ENCODE data around the gene ANKRD63.

ANKRD63 gene, protein sequence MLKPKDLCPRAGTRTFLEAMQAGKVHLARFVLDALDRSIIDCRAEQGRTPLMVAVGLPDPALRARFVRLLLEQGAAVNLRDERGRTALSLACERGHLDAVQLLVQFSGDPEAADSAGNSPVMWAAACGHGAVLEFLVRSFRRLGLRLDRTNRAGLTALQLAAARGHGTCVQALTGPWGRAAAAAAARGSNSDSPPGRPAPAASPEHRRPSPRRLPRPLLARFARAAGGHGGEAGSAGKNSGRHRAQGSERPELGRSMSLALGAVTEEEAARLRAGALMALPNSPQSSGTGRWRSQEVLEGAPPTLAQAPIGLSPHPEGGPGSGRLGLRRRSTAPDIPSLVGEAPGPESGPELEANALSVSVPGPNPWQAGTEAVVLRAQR

DNA sequence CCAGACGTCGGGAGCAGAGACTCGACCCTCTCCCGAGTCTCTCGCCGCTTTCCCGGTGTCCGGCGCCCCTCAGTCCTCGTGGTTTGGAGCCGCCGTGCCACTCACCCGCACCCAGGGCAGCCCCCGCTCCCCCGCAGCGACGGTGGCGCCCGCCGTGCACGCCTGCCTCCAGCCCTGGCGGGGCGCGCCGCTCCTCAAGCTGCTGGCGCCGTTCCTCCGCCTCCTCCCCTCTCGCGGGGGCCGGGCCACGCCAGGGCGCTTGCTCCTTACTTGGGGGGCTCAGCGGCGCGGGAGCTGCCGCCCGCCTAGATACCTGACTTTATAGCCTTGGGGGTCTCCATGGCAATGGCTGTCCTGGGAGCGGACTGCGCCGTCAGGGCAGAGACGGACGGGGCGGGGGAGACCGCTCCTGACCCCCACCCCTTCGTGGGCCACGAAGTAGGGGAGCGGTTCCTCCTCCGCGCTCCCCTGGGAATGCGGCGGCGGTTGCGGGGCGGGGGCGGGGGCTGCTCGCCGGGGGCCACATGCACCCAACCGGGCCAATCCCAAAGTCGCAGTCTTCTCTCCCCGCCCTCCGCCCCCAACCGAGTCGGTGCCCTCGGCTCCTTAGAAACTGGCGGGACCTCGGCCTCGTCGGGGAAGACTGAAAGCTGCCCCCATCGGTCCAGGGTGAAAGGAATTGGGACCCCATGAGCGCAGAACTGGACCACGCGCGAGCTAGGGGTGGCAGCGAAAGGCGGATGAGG lies at the start of gene ANKRD63:
Gene ANKRD63 (minus strand): TSS at position 196 of the 746 bp plus-strand sequence. CDS start 478 bp downstream, outside the sequence.
- in situ Hi-C loops (cut with MboI; ENCODE audit: low sequenced_read_pairs): no loop called here

DNA sequence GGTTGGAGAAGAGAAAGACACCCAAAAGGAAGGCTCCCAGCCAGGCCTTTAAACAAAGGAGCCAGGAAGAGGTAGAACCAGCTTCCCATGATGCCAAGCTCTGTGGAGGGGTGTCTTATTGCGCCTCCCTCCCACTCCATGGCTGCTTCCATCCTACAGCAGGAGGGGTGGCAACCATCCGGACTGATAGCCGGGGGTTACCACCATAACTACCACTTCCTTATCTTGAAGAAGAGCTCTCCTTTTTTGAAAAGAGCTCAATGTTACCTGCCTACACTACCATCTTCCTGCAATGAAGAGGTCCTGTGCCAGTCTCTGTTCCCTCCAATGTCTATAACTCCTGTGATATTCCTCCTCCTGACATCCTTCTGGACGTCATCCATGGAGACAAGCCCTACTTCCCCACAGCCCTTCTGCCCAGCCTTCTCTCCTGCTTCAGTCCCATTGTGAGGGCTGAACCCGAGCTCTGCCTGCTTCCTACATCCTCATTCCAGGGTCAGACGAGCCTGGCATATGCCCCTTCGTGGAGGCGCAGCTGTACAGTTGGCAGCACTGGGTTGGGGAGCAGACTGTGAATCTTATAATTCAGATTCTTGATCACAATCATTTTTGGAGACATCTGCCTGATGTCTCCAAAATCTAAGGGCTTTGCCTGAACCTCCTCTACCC lies 49.4 kb upstream of the ANKRD63 start:
- in situ Hi-C loops (cut with MboI; ENCODE audit: low sequenced_read_pairs): no loop called here

DNA sequence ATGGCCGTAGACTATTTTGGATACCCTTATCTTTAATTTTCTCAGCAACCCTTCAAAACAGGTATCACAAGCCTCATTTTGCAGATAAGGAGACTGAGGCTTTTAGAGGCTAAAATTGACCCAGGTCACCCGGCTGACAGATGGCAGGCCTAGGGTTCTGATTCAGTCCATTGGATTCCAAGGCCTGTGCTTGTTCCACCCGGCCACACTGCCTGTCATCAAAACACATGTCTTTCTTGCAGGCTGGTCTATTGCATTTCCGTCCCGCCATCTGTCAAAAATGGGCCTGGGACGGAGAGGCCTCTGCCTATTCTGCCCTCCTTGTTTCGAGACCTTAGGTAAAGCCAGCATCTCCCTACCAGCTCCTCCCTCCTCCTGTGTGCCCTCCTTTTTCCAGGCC lies 48.8 kb upstream of the ANKRD63 start:
- in situ Hi-C loops (cut with MboI; ENCODE audit: low sequenced_read_pairs): no loop called here

DNA sequence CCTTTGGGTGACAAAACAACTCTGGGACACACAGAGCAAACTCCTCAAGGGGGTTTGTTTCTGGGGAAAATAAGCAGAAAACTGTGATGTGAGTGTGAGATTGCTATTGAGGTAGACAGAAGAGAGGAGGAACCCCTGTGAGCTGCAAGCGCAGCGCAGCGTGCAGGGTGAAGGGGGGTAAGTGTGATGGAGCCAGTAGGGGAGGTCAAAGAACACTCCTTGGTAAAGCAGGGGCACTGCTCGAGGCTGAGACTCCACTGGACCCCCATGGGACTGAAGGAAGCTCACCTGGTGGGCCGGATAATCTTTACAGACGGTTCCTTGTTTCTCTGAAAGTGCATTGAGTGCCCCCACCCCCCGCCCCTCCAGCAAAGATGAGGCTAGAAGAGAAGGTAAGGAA lies 48.2 kb upstream of the ANKRD63 start:
- in situ Hi-C loops (cut with MboI; ENCODE audit: low sequenced_read_pairs): no loop called here

DNA sequence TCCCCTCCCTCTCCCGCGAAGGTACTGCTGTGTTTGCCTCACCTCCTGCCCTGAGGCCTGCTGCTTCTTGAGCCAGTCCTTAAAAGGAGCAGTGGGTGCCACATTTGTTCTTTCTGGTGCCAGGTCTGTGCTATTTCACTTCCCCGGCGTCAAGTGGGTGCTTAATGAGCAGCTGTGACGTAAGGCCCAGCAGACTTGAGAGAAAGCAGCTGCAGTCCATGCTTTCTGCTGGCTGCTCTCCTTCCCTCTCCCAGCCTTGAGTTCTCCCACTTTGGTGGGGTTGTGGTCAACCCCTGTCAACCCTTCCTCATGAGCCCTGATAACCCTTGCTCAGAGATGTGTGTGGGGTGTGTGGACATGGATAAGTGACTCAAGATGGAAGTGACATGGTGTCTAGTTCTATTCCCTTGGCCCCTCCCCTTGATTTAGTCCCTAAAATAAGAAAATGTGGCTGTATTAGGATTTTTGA lies 47.5 kb upstream of the ANKRD63 start:
- in situ Hi-C loops (cut with MboI; ENCODE audit: low sequenced_read_pairs): no loop called here

DNA sequence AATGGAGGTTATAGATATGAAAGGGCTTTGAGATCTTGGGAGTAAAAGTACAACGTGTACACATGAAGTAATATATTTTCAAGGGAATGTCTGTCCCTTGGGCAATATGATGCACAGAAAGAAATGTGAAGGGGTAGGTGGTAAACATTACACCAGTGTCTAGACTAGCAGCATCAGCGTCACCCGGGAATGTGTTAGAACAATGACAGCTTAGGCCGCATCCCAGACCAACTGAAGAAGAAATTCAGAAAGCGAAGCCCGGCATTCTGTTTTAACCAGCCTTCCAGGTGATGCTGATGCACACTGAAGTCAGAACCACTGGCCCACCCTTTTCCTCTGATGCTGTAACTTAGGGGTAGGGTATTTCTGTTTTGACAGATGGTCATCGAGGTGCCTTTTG lies 46.9 kb upstream of the ANKRD63 start:
- in situ Hi-C loops (cut with MboI; ENCODE audit: low sequenced_read_pairs): no loop called here

DNA sequence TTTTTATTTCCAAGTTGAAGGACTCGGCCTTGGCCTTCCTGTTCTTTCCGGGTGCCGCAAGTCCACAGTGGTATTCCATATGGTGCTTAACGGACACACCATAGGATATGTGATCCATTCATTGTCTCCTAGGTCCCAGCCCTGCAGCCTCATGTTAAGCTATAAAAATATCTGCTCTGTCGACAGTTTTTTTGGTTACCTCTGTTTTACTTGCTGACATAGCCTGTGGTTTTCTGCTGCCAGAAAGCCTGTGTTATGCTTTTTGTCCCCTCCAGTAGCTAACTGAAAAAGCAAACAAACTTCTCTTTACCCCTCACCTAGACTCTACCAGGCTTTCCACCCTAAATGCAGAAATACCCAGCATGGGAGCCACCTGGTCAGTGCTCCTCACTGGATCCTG lies 45.9 kb upstream of the ANKRD63 start:
- in situ Hi-C loops (cut with MboI; ENCODE audit: low sequenced_read_pairs): no loop called here

DNA sequence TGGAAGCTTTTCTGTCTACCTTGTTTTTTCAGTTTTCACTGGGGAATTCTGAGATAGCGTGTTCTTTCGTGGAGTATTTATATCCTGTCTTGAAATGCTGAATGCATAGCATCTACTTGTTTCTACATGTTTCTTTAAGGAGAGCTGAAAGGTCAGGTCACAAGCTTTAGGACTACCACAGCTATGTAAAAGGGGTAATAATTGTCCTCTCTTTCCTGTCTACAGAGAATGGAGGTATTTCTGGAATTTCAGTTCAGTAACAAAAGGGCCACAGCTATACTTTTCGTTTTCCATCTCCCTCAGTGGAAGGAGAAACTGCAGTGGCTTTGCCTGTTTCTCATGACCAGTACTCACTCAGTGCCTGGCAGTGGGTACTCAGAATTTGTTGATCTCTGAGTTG lies 45.3 kb upstream of the ANKRD63 start:
- in situ Hi-C loops (cut with MboI; ENCODE audit: low sequenced_read_pairs): no loop called here

DNA sequence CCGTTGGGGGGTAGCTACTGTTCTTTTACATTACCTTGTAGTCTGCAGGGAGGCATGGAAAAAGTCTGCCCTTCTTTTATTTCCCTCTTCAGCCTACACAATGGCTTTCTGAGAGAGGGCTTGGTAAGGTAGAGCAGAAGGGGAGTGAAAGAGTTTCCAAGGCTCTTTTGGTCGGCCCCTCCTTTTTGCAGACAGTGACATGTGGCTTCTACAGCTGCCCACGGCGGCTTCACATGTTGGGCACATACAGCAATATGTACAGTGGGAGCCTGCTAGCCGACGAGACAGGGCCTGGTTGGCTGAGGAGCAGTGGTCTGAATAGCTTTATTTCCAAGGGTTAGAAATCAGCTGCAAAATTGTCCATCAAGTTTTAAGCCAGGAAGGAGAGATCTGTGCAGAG lies 44.6 kb upstream of the ANKRD63 start:
- in situ Hi-C loops (cut with MboI; ENCODE audit: low sequenced_read_pairs): no loop called here

DNA sequence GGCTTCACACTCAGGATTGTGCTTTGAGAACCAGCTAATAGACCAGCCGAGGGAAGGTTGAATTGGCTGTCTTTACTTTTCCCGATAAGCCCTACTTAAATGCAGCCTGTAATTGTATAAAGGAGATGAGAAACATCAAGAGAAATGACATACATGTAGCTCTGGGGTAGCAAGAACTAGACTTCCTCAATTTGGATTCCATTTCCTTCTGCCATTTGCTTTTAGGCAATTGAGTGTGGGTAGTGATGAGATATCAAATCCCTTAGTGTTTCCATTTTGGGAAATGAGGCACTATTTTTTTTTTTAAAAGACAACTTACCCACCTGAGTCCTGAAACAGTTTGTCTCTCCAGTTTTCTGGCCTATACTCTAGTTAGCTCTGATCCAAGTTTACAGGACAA lies 42.8 kb upstream of the ANKRD63 start:
- in situ Hi-C loops (cut with MboI; ENCODE audit: low sequenced_read_pairs): no loop called here

DNA sequence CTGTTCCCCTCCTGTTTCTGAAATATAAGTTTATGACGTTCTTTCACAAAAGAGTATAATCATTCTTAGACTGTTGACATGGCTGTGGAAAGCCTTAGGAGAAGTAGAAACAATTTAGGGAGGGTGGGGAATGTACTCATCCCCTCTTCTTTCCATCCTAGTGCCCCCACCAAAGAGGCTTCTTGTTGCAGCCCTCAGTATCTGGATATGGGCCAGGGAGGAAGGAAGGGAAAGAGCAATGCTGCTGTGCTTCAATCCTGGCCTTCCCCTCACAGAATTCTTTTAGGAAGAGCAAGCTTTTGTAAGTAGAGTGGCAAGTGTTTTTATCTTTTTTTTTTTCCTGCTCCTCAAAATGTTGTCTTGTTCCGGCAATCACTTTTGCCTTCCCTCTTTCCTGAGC lies 42.3 kb upstream of the ANKRD63 start:
- in situ Hi-C loops (cut with MboI; ENCODE audit: low sequenced_read_pairs): no loop called here

DNA sequence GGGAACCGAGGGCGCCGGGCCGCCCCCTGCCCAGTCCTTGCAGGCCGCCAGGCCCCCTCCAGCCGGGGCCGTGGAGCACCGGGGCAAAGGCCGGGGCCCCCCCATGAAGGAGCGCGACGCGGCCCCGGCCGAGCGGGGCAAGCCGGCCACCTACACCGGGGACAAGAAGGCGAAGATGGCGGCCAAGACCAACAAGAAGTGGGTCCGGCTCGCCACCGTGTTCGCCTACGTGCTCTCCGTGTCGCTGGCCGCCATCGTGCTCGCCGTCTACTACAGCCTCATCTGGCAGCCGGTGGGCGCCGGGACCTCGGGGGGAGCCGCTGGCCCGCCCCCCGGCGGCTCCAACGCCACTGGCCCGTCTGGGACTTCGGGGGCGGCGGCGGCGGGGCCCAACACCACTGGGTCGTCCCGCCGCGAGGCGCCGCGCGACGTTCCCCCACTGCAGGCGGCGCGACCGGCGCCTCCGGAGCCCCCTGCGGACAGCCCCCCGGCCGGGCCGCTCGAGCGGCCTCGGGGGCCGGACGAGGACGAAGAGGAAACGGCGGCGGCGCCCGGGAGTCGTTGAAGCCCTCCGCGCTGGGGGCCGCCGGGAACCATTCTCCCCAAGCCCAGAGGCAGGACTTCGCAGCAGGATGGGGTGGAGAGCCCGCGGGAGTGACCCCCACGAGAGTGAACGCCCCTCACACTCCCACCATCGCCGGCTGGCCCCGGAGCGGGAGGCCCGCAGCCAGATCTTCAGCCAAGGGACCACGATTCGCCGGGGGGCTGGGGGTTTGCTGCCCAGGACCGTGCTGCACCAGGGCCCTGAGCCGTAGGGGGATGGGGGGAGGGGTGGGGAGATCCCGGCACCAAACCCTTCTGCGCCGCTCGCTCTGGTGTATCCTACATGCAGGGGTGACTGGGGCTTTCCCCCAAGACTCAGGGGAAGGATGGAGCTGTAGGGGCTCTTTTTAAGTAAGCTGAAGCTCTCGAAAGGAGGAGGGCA lies 41.4 kb upstream of the ANKRD63 start:
- in situ Hi-C loops (cut with MboI; ENCODE audit: low sequenced_read_pairs): no loop called here

DNA sequence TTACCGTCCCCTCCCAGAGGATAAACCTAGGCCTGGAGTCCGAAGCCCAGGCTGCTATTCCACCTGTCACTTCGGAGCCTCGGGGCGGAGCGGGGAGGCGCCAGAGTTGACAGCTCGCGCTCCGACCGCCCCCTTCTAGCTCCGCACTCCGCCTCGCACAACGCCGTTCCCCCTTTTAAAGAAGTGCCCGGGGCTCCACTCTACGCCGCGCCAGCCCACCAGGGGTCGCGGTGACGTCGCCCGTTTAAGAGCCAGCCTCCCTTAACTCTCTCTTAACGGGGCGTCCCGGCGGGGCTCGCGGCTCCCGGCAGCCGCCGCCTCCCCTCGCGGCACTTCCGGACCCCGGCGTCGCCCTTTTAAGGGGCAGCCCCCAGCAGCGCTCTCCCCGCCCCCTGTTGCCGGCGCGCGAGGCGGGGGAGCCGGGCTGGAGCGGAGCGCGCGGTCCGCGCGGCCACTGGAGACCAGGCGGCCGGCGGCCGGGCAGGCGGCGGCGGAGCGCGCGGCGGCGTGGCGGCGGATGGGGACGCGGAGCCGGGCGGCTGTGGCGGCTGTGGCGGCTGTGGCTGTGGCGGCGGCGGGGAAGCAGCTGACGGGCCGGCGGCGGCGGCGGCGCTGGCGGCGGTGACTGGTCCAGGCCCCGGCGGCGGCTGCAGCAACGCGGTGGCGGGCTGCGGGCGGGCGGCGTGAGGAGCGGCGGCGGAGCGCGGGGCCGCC lies 40.5 kb upstream of the ANKRD63 start, which contains the start of gene INAFM2:
Gene INAFM2 (plus strand): TSS at position 454 of the 714 bp plus-strand sequence. CDS start 364 bp downstream, outside the sequence.
- in situ Hi-C loops (cut with MboI; ENCODE audit: low sequenced_read_pairs): no loop called here

DNA sequence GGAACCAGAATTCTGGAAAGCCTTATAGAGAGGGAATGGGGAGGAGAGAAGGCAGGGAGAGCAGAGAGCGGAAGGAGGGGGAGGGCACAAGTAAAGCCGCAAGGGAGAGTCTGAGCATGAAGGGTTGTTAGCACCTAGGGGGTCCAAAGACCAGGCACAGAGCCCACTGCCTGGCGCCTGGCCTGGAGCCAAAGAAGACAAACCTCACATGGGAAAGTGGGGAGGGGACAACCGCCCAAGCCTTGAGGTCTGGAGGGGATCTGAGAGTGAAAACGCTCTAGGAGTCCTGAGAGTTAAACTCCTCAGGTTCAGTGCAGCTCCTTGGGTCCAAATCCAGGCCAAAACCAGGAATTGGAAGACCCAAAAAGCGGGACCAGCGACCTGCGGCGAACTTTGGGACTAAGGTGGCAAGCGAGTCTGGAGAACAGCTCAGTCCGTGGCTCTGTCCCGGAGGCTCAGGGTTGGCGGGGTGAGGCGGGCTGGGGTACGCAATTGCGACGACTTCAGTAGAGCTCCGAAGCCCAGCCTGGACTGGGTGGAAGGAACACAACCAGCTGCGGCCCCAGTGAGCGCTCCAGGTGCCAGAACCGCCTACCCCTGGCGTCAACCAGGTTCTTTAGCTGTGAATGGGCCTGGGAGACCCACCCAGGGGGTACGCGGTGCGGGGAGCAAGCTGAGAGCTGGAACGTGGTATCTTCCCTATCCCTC lies 39.8 kb upstream of the ANKRD63 start:
- in situ Hi-C loops (cut with MboI; ENCODE audit: low sequenced_read_pairs): no loop called here

DNA sequence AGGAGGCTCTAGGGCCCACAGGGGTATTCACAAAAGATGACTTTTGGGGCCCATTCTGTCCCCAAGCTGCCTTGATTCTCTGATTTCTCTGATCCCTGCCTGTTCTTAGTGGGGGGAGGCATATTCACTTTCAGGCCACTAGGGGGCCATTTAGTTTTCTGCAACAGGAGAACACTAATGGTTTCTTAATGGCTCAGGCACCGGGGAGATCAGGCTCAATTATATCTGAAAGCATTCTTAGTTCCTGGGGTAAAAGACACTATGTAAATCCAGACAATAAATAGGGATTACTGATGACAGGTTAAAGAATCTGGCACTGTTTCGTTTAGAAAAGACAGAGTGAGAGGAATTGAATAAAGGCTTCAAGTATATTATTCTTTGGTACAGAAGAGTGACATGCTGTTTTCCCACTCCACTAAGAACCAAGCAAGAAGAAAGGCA lies 38.1 kb upstream of the ANKRD63 start:
- in situ Hi-C loops (cut with MboI; ENCODE audit: low sequenced_read_pairs): no loop called here

DNA sequence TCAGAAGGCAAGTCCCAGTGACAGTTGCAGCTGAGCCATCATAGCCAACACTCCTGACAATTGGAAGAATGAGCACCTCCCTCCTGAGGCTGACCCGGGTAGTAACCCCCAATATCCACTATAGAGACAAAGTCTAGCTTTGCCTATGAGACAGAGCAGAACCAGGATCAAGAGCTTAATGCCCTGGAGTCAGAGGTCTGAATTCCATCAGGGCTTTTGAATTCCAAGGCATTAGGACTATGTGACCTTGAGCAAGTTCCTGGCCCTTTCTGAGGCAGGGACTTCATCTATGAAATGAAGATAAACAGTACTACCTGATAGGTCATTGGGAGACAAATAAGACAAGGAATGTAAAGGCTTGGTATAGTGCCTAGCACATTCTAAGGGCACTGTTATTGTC lies 37.5 kb upstream of the ANKRD63 start:
- in situ Hi-C loops (cut with MboI; ENCODE audit: low sequenced_read_pairs): no loop called here

DNA sequence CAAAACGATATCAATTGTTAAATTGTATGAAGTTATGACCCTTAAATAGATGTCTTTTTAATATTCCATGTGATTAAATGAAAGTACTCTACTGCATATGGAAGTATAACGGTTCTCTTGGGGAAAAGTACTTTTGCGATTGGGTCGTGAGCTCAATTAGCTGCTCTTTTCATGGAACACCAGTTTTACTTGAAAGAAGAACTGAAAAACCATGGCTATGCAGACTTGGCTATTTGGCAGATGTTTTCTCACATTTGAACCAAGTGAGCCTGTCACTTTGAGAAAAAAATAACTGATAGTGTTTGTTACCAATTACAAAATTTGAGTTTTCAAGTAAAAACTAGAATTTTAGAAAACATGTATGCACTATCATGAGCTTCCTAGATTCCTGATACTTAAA lies 34.7 kb upstream of the ANKRD63 start:
- in situ Hi-C loops (cut with MboI; ENCODE audit: low sequenced_read_pairs): no loop called here

DNA sequence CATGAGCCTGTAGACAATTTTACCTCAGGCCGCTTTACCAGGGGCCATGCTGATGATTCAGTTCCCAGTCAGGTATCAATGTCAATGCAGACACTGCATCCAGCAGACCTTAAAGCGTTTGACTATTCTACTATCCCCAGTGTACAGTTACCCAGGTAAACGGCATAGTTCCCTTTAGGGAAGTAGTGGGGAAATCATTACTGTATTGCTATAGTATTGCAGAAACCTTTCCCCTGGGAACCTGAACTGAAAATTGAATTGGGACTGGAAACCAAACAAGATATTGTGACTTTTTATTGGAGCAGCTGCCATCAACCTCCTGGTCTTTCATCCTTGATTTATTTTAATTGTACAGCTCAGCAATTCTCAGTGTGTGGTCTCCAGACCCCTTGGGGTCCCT lies 34.1 kb upstream of the ANKRD63 start:
- in situ Hi-C loops (cut with MboI; ENCODE audit: low sequenced_read_pairs): no loop called here

DNA sequence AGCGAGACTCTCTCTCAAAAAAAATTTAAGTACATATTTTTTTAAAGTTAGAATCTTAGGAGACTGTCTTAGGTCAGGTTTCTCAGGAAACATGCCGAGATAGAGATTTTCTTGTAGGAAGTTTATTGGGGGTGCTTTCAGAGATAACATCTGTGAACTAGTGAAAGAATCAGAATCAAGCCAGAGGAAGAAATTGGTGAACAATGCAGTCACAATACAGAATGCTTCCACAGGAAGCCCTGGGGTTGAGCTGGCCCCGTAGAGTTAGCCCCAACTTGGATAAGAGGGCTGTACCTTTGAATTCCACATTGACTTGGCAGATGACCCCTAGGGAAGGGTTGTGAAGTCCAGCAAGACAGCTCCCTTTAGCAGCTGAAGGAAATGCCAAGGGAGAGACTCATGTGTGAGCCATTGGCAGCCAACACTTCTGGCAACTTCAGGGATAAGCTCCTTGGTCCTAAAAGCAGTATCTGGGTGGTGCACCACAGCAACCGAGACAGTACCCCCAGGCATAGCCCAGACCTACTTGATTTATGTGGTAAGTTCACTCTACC lies 31.9 kb upstream of the ANKRD63 start:
- in situ Hi-C loops (cut with MboI; ENCODE audit: low sequenced_read_pairs): no loop called here
